Ishikawa (cell line): ENCODE measurements around the gene TMEM178B.

ENCODE experiments used
- CEBPB ChIP-seq: IDR thresholded peaks from 2 replicates; pipeline ENCODE4 v1.6.1; 2012
- CREB1 ChIP-seq: IDR thresholded peaks from 2 replicates; pipeline ENCODE4 v1.6.1; 2012; ENCODE audit warnings: low read depth
- EGR1 ChIP-seq: IDR thresholded peaks from 2 replicates; pipeline ENCODE4 v1.6.1; 2012
- EP300 ChIP-seq: IDR thresholded peaks from 2 replicates; pipeline ENCODE4 v1.6.1; 2012; ENCODE audit warnings: borderline replicate concordance
- FOXM1 ChIP-seq: IDR thresholded peaks from 2 replicates; pipeline ENCODE4 v1.6.1; 2012; ENCODE audit warnings: low read depth, borderline replicate concordance
- NFIC ChIP-seq: IDR thresholded peaks from 2 replicates; pipeline ENCODE4 v1.6.1; 2012
- RAD21 ChIP-seq: IDR thresholded peaks from 2 replicates; pipeline ENCODE4 v1.6.1; 2012; ENCODE audit warnings: low read depth
- TAF1 ChIP-seq: IDR thresholded peaks from 2 replicates; pipeline ENCODE4 v1.6.1; 2012; ENCODE audit warnings: low read depth, mild to moderate bottlenecking
- TCF12 ChIP-seq: IDR thresholded peaks from 2 replicates; pipeline ENCODE4 v1.6.1; 2012; ENCODE audit warnings: low read depth
- TEAD4 ChIP-seq: IDR thresholded peaks from 2 replicates; pipeline ENCODE4 v1.6.1; 2012
- YY1 ChIP-seq: IDR thresholded peaks from 2 replicates; pipeline ENCODE4 v1.6.1; 2012; ENCODE audit warnings: low read depth
- ZBTB7A ChIP-seq: IDR thresholded peaks from 2 replicates; pipeline ENCODE4 v1.6.1; 2012; ENCODE audit warnings: low read depth
- TF ChIP-seq, protein P1 (sequence below): IDR thresholded peaks from 2 replicates; pipeline ENCODE4 v1.6.1; 2012; ENCODE audit warnings: low read depth, mild to moderate bottlenecking
- TF ChIP-seq, protein P2 (sequence below): IDR thresholded peaks from 2 replicates; pipeline ENCODE4 v1.6.1; 2012
- TF ChIP-seq, protein P3 (sequence below): IDR thresholded peaks from 2 replicates; pipeline ENCODE4 v1.6.1; 2012

The TMEM178B gene

GRCh38 chr7:141415999-141416398 lies 342.1 kb downstream of the TMEM178B start:
- TF ChIP-seq TAF1 (no peak), YY1 (no peak), RAD21 (no peak), EP300 (no peak), ZBTB7A (no peak), NFIC (no peak)

DNA sequence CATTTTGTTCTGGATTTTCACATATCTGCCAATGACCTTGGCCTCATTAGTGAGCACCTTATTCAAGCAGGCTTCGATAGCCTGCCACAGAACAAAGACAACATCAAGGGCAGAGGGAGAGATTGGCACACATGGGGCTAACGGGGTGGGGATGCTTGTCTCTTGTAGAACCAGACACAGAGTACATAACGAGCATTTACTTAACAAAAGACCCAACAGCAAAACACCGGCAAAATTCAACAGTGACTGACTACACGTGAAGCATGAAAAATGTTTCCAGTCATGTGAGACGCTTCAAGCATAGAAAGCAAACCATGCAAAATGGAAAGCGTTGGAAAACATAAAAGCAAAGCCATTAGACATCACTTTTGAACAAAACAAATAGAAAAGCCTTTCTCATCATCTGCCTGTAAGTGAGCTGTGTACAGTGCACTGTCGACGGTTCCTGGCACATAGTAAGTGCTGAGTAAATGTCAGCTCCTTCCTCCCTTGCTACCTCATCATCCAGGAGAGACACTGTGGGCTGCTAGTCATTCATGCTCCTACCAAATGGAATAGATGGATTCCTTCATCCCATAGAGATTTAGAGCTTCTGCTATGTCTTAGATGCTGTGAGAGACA lies 342.9 kb downstream of the TMEM178B start:
- TF ChIP-seq FOXM1 (no peak), TEAD4 (no peak), RAD21 (no peak), TCF12 (no peak), CREB1 (no peak), ZBTB7A (no peak), CEBPB (no peak), TAF1 (no peak), YY1 (no peak), EP300 (no peak), EGR1 (no peak), NFIC (no peak)
- TF ChIP-seq, protein P1, sequence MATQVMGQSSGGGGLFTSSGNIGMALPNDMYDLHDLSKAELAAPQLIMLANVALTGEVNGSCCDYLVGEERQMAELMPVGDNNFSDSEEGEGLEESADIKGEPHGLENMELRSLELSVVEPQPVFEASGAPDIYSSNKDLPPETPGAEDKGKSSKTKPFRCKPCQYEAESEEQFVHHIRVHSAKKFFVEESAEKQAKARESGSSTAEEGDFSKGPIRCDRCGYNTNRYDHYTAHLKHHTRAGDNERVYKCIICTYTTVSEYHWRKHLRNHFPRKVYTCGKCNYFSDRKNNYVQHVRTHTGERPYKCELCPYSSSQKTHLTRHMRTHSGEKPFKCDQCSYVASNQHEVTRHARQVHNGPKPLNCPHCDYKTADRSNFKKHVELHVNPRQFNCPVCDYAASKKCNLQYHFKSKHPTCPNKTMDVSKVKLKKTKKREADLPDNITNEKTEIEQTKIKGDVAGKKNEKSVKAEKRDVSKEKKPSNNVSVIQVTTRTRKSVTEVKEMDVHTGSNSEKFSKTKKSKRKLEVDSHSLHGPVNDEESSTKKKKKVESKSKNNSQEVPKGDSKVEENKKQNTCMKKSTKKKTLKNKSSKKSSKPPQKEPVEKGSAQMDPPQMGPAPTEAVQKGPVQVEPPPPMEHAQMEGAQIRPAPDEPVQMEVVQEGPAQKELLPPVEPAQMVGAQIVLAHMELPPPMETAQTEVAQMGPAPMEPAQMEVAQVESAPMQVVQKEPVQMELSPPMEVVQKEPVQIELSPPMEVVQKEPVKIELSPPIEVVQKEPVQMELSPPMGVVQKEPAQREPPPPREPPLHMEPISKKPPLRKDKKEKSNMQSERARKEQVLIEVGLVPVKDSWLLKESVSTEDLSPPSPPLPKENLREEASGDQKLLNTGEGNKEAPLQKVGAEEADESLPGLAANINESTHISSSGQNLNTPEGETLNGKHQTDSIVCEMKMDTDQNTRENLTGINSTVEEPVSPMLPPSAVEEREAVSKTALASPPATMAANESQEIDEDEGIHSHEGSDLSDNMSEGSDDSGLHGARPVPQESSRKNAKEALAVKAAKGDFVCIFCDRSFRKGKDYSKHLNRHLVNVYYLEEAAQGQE, result no peak
- TF ChIP-seq, protein P2, sequence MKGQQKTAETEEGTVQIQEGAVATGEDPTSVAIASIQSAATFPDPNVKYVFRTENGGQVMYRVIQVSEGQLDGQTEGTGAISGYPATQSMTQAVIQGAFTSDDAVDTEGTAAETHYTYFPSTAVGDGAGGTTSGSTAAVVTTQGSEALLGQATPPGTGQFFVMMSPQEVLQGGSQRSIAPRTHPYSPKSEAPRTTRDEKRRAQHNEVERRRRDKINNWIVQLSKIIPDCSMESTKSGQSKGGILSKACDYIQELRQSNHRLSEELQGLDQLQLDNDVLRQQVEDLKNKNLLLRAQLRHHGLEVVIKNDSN, result no peak
- TF ChIP-seq, protein P3, sequence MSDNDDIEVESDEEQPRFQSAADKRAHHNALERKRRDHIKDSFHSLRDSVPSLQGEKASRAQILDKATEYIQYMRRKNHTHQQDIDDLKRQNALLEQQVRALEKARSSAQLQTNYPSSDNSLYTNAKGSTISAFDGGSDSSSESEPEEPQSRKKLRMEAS, result no peak

DNA sequence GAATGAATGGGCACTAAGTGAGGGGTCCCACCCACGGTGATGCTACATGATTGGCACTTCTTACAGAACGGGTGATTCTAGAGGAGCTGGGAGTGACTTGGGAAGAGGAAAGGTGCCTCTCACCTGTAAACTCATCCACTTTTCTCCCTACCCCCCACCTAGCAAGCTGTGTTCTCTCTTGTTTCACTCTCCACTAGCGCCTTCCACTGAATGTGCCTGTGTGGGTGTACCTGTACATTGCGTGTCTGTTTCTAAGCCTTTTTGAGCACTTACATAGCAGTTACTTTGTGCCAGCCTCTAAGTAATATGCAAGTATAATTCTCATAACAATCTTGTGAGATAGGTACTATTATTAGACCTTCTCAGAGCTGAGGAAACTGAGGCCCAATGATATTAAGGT lies 343.6 kb downstream of the TMEM178B start:
- TF ChIP-seq CEBPB (no peak), EGR1 (no peak), TAF1 (no peak), ZBTB7A (no peak), TCF12 (no peak), TEAD4 (no peak), NFIC (no peak), FOXM1 (no peak), CREB1 (no peak), EP300 (no peak), YY1 (no peak), RAD21 (no peak)
- TF ChIP-seq, protein P2, result no peak
- TF ChIP-seq, protein P3, result no peak
- TF ChIP-seq, protein P1, result no peak

DNA sequence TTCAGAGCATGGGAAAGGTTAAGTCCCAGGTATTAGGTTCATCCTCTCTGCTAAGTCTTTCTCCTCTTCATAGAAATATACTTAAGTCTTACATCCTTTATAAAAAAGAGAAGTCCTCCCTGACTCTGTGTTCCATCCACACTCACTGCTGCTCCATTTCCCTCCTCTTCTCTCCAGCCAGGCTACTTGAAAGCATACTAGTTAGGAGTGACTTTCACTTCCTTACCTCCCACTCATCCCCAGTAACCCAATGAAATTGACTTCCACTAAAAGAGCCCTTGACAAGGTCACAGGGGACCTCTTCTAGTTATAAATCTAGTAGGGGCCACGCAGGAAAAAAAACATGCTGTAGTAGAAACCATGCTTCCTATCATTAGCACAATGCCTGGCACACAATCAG lies 344.2 kb downstream of the TMEM178B start:
- no peak for TF ChIP-seq ZBTB7A

- TF ChIP-seq, protein P1, result no peak
- TF ChIP-seq EGR1 (no peak), RAD21 (no peak), FOXM1 (no peak)
Measured at GRCh38 chr7:141421306-141421705, 347.4 kb downstream of the TMEM178B start.
